ENCODE measurements around the gene SPATA46. TPM values are rescaled to one million over a fixed set of nuclear protein-coding genes. Genes with fewer than 3 reads are reported as not detected.
A peak's percentile ranks its signal among the peaks of the same experiment; 100 is the strongest.

SPATA46 gene
- total RNA-seq, 1 donor from 2014 or later, result not detected

GRCh38 chr1:162384601-162385279, 8.1 kb upstream of the SPATA46 start:
- Mint-ChIP-seq H3K4me3 (ENCODE audit: unreplicated experiment) (no peak overlapping the region), H3K4me1 (ENCODE audit: unreplicated experiment) (peaks cover 3% of the 10 kb centered on the region), H3K36me3 (ENCODE audit: unreplicated experiment) (no peaks in the 10 kb centered on the region), H3K9me3 (ENCODE audit: unreplicated experiment) (no peaks in the 10 kb centered on the region), H3K27ac (ENCODE audit: unreplicated experiment) (no peak overlapping the region), H3K27me3 (ENCODE audit: unreplicated experiment) (no peaks in the 10 kb centered on the region)
- DNase-seq (ENCODE audit: extremely low spot score, unreplicated experiment), result peak; percentile 66
- no peak for TF ChIP-seq CTCF (IDR thresholded peaks at IDR 0.05)

GRCh38 chr1:162384116-162384515, 7.5 kb upstream of the SPATA46 start:
- H3K27me3 Mint-ChIP-seq (ENCODE audit: unreplicated experiment), result no peaks in the 10 kb centered on the region
- TF ChIP-seq CTCF (IDR thresholded peaks at IDR 0.05), result no peak
- no peak overlapping the region for H3K4me3 Mint-ChIP-seq (ENCODE audit: unreplicated experiment)
- DNase-seq (ENCODE audit: extremely low spot score, unreplicated experiment), result peak; percentile 56
- peaks cover 3% of the 10 kb centered on the region for H3K4me1 Mint-ChIP-seq (ENCODE audit: unreplicated experiment)
- H3K9me3 Mint-ChIP-seq (ENCODE audit: unreplicated experiment), result no peaks in the 10 kb centered on the region
- H3K36me3 Mint-ChIP-seq (ENCODE audit: unreplicated experiment), result no peaks in the 10 kb centered on the region
- no peak overlapping the region for H3K27ac Mint-ChIP-seq (ENCODE audit: unreplicated experiment)

GRCh38 chr1:162383516-162383915, 6.9 kb upstream of the SPATA46 start:
- H3K9me3 Mint-ChIP-seq (ENCODE audit: unreplicated experiment), result no peaks in the 10 kb centered on the region
- no peaks in the 10 kb centered on the region for H3K36me3 Mint-ChIP-seq (ENCODE audit: unreplicated experiment)
- no peak for TF ChIP-seq CTCF (IDR thresholded peaks at IDR 0.05)
- H3K27ac Mint-ChIP-seq (ENCODE audit: unreplicated experiment), result no peak overlapping the region
- DNase-seq (ENCODE audit: extremely low spot score, unreplicated experiment), result peak; percentile 54
- no peaks in the 10 kb centered on the region for H3K4me1 Mint-ChIP-seq (ENCODE audit: unreplicated experiment)
- no peaks in the 10 kb centered on the region for H3K27me3 Mint-ChIP-seq (ENCODE audit: unreplicated experiment)
- no peak overlapping the region for H3K4me3 Mint-ChIP-seq (ENCODE audit: unreplicated experiment)

GRCh38 chr1:162383091-162383490, 6.4 kb upstream of the SPATA46 start:
- Mint-ChIP-seq H3K27me3 (ENCODE audit: unreplicated experiment) (no peaks in the 10 kb centered on the region), H3K36me3 (ENCODE audit: unreplicated experiment) (no peaks in the 10 kb centered on the region), H3K27ac (ENCODE audit: unreplicated experiment) (no peak overlapping the region), H3K4me1 (ENCODE audit: unreplicated experiment) (no peaks in the 10 kb centered on the region), H3K9me3 (ENCODE audit: unreplicated experiment) (no peaks in the 10 kb centered on the region), H3K4me3 (ENCODE audit: unreplicated experiment) (no peak overlapping the region)
- DNase-seq (ENCODE audit: extremely low spot score, unreplicated experiment), result peak; percentile 64
- no peak for TF ChIP-seq CTCF (IDR thresholded peaks at IDR 0.05)

- Mint-ChIP-seq H3K9me3 (ENCODE audit: unreplicated experiment) (no peaks in the 10 kb centered on the region), H3K4me3 (ENCODE audit: unreplicated experiment) (no peak overlapping the region), H3K36me3 (ENCODE audit: unreplicated experiment) (no peaks in the 10 kb centered on the region), H3K27me3 (ENCODE audit: unreplicated experiment) (no peaks in the 10 kb centered on the region), H3K27ac (ENCODE audit: unreplicated experiment) (no peak overlapping the region), H3K4me1 (ENCODE audit: unreplicated experiment) (no peaks in the 10 kb centered on the region)
- no peak for TF ChIP-seq CTCF (IDR thresholded peaks at IDR 0.05)
- peak; percentile 77 for DNase-seq (ENCODE audit: extremely low spot score, unreplicated experiment)
Observed at GRCh38 chr1:162381941-162382750, 5.5 kb upstream of the SPATA46 start.

Data from osteocyte (in vitro differentiated cells).